ENCODE measurements around the gene LSM4. TPM values are rescaled to one million over a fixed set of nuclear protein-coding genes. Genes with fewer than 3 reads are reported as not detected.
A peak's percentile ranks its signal among the peaks of the same experiment; 100 is the strongest.
"Not testable (repeated sequence)": the region's sequence is repeated elsewhere in the genome, so short reads cannot be mapped to it uniquely, and the experiment has no call there.

Gene LSM4
- total RNA-seq, 1 donor from 2014 or later: 198 TPM

GRCh38 chr19:18350490-18350889, 27.6 kb upstream of the LSM4 start:
- no peaks in the 10 kb centered on the region for H3K9me3 Mint-ChIP-seq
- H3K4me3 Mint-ChIP-seq (ENCODE audit: low read depth): no peak overlapping the region
- H3K4me1 Mint-ChIP-seq (ENCODE audit: low read depth): no peaks in the 10 kb centered on the region
- H3K27ac Mint-ChIP-seq: no peak overlapping the region
- intact Hi-C loops (cut with micrococcal nuclease): no loop called here
- DNase-seq (ENCODE audit: low spot score): no peak
- H3K27me3 Mint-ChIP-seq (ENCODE audit: low read depth): no peaks in the 10 kb centered on the region
- H3K36me3 Mint-ChIP-seq (ENCODE audit: low read depth): peaks cover 23% of the 10 kb centered on the region

DNA sequence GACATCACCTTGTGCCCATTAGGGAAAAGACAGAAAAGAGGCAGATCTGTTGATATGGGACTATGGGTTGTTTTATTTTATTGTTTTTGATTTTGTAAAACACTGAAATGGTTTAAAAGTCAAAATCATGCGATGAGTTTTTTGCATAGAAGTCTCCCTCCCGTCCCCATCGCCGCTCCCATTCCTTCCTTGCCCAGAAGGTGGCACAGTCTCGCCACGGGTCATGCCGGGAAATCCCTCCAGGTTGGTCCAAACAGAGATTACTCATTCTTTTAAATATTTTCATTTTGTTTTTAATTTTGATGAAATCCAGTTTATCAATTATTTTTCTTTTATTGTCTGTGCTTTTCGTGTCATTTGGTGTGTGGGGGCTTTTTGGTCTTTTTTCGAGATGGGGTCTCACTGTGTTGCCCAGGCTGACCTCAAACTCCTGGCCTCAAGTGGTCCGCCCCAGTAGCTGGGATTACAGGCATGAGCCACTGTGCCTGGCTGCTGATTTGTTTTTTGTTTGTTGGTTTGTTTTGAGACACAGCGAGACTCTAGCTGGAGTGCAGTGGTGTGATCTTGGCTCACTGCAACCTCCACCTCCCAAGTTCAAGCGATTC, 26.8 kb upstream of the LSM4 start:
- Mint-ChIP-seq H3K36me3 (ENCODE audit: low read depth) (peaks cover 28% of the 10 kb centered on the region), H3K4me1 (ENCODE audit: low read depth) (no peaks in the 10 kb centered on the region)
- intact Hi-C loops (cut with micrococcal nuclease): loop anchor here (5.0 kb wide), 1 partner anchor 63 kb away; no protein-coding TSS in a partner anchor

GRCh38 chr19:18348818-18349339, 26.0 kb upstream of the LSM4 start:
- H3K27me3 Mint-ChIP-seq (ENCODE audit: low read depth); H3K4me1 Mint-ChIP-seq (ENCODE audit: low read depth); H3K27ac Mint-ChIP-seq; H3K9me3 Mint-ChIP-seq; DNase-seq (ENCODE audit: low spot score); H3K4me3 Mint-ChIP-seq (ENCODE audit: low read depth): not testable (repeated sequence)
- intact Hi-C loops (cut with micrococcal nuclease): loop anchor here (5.0 kb wide), 1 partner anchor 63 kb away; no protein-coding TSS in a partner anchor
- H3K36me3 Mint-ChIP-seq (ENCODE audit: low read depth): peaks cover 33% of the 10 kb centered on the region

More for the DNA sequence above, 26.8 kb upstream of the LSM4 start:
- Mint-ChIP-seq H3K27me3 (ENCODE audit: low read depth) (no peaks in the 10 kb centered on the region), H3K4me3 (ENCODE audit: low read depth) (no peak overlapping the region), H3K9me3 (no peaks in the 10 kb centered on the region), H3K27ac (no peak overlapping the region)
- no peak for DNase-seq (ENCODE audit: low spot score)

DNA sequence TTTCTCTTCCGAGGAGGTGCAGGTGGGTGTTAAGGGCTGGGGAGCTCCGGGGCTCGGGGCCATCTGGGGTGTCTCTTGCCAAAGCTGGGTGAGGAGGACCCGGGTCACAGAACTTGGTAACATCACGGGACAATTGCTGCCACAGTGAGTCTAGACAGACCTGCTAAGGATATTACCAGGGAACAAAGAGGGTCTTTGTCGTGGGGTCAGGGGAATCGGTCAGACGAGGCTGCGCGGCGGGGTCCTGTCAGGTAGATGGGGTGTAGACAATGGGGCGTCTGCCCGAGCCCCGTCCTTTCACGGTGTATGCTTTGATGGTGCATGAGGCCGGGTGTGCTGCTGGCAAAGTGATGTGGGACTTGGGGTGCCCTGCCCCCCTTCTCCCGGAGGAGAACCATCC, 25.3 kb upstream of the LSM4 start:
- H3K27me3 Mint-ChIP-seq (ENCODE audit: low read depth): no peaks in the 10 kb centered on the region
- no peaks in the 10 kb centered on the region for H3K9me3 Mint-ChIP-seq
- DNase-seq (ENCODE audit: low spot score): no peak
- intact Hi-C loops (cut with micrococcal nuclease): loop anchor here (5.0 kb wide), 1 partner anchor 64 kb away; no protein-coding TSS in a partner anchor
- H3K36me3 Mint-ChIP-seq (ENCODE audit: low read depth): peaks cover 31% of the 10 kb centered on the region
- no peaks in the 10 kb centered on the region for H3K4me1 Mint-ChIP-seq (ENCODE audit: low read depth)
- H3K27ac Mint-ChIP-seq: no peak overlapping the region
- no peak overlapping the region for H3K4me3 Mint-ChIP-seq (ENCODE audit: low read depth)

GRCh38 chr19:18346091-18346490, 23.2 kb upstream of the LSM4 start:
- Mint-ChIP-seq H3K27ac (no peak overlapping the region), H3K36me3 (ENCODE audit: low read depth) (peaks cover 31% of the 10 kb centered on the region), H3K4me3 (ENCODE audit: low read depth) (no peak overlapping the region), H3K4me1 (ENCODE audit: low read depth) (peaks cover 3% of the 10 kb centered on the region), H3K9me3 (no peaks in the 10 kb centered on the region), H3K27me3 (ENCODE audit: low read depth) (no peaks in the 10 kb centered on the region)
- intact Hi-C loops (cut with micrococcal nuclease): loop anchor here (5.0 kb wide), 1 partner anchor 66 kb away; no protein-coding TSS in a partner anchor
- no peak for DNase-seq (ENCODE audit: low spot score)

- H3K27ac Mint-ChIP-seq: no peak overlapping the region
- peaks cover 28% of the 10 kb centered on the region for H3K36me3 Mint-ChIP-seq (ENCODE audit: low read depth)
- intact Hi-C loops (cut with micrococcal nuclease): loop anchor here (5.0 kb wide), 1 partner anchor 67 kb away; no protein-coding TSS in a partner anchor
- no peak for DNase-seq (ENCODE audit: low spot score)
- no peak overlapping the region for H3K4me3 Mint-ChIP-seq (ENCODE audit: low read depth)
- peaks cover 3% of the 10 kb centered on the region for H3K4me1 Mint-ChIP-seq (ENCODE audit: low read depth)
- H3K9me3 Mint-ChIP-seq: no peaks in the 10 kb centered on the region
- H3K27me3 Mint-ChIP-seq (ENCODE audit: low read depth): no peaks in the 10 kb centered on the region
Observed at GRCh38 chr19:18345296-18345695, 22.4 kb upstream of the LSM4 start.

- Mint-ChIP-seq H3K4me3 (ENCODE audit: low read depth) (no peak overlapping the region), H3K9me3 (no peaks in the 10 kb centered on the region), H3K36me3 (ENCODE audit: low read depth) (peaks cover 22% of the 10 kb centered on the region), H3K27me3 (ENCODE audit: low read depth) (no peaks in the 10 kb centered on the region), H3K4me1 (ENCODE audit: low read depth) (peaks cover 5% of the 10 kb centered on the region), H3K27ac (no peak overlapping the region)
- intact Hi-C loops (cut with micrococcal nuclease): no loop called here
- DNase-seq (ENCODE audit: low spot score): no peak
Observed at GRCh38 chr19:18344582-18344950, 21.7 kb upstream of the LSM4 start.

- no peak overlapping the region for H3K27ac Mint-ChIP-seq
- H3K27me3 Mint-ChIP-seq (ENCODE audit: low read depth): no peaks in the 10 kb centered on the region
- H3K36me3 Mint-ChIP-seq (ENCODE audit: low read depth): peaks cover 19% of the 10 kb centered on the region
- DNase-seq (ENCODE audit: low spot score): no peak
- H3K4me3 Mint-ChIP-seq (ENCODE audit: low read depth): peak overlapping the region; percentile 33
- intact Hi-C loops (cut with micrococcal nuclease): no loop called here
- peaks cover 6% of the 10 kb centered on the region for H3K4me1 Mint-ChIP-seq (ENCODE audit: low read depth)
- no peaks in the 10 kb centered on the region for H3K9me3 Mint-ChIP-seq
Observed at GRCh38 chr19:18342090-18342632, 19.3 kb upstream of the LSM4 start.

DNA sequence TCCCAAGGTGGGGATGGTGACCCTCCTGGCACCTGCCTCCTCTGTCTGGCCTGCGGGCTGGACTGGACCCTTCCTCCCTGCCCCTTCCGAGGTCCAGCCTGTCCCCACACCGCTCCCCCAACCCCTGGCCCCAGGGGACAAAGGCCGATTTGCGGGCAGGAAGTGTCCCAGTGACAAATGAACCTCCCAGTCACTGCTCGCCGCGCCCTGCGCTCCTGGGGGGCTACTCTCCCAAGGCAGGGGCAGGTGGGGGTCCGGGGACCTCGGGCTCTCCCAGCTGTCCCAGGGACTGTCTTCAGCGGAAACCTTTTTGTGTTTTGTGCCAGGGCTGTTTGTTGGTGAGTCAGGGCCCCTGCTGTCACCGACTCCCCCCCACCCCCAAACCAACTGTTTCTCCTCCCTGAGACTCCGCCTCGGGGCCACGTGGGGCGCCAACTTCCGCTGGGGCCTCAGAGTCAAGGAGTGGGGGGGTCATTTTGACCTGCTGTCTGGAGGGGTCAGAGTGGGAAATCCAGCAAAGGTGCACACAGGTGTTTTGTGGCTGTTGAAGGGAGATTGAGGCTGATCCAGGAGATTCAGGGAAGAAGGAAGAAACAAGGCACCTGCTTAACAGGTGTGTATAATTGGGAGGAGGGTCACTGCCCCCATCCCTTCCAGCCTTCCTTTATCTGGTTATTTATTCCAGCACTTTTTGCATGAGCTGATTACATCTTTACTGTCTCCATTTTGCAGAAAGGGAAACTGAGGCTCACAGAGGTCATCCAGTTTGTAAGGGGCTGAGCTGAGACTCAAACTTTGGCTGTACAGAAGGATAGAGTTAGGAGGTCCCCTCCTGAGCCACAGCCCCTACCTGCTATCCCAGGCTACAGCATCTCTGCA, 18.4 kb upstream of the LSM4 start:
- peaks cover 6% of the 10 kb centered on the region for H3K4me1 Mint-ChIP-seq (ENCODE audit: low read depth)
- DNase-seq (ENCODE audit: low spot score): peak; percentile 40
- no peaks in the 10 kb centered on the region for H3K9me3 Mint-ChIP-seq
- intact Hi-C loops (cut with micrococcal nuclease): loop anchor here (2.0 kb wide), 1 partner anchor 36 kb away; no protein-coding TSS in a partner anchor
- H3K36me3 Mint-ChIP-seq (ENCODE audit: low read depth): peaks cover 17% of the 10 kb centered on the region
- no peaks in the 10 kb centered on the region for H3K27me3 Mint-ChIP-seq (ENCODE audit: low read depth)
- peak overlapping the region; percentile 86 for H3K4me3 Mint-ChIP-seq (ENCODE audit: low read depth)
- peak overlapping the region; percentile 89 for H3K27ac Mint-ChIP-seq

DNA sequence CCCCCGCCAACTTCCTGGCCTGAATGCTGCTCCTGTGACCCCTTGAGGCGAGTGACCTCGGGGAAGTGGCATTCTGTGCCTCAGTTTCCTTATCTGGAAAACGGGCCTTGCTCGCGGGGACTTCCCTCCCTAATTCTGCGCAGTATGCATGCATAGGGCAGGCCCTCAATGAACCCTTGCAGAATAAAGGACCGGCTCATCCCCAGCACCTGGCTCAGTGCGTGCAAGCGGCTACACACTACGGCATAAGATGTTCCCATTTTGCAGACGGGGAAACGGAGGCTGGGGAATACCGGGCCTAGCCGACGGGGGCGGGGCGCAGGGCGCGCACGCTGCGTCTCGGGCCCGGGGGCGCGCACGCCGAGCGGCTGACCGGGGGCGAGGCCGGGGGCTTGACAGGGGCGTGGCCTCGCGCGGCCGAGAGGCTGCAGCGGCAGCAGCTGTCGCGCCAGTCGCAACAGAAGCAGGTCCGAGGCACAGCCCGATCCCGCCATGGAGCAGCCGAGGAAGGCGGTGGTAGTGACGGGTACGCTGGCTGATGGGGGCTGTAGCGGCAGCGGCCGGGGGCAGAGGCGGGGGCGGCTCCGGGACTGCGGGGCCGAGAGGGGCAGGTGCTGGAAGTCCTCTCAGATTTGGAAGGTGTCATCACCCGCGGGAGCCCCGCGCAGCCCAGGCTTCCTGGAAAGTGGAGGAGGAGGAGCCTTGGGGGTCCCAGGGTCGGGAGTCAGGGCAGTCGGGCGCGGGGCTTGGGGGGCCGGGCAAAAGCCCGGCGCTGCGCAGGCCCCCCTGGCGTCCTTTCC, 17.5 kb upstream of the LSM4 start, which contains the start of gene PGPEP1:
Gene PGPEP1, plus strand, starts transcription at position 409 of the 800 bp plus-strand sequence. Its CDS starts 84 bp downstream, at position 493.
- Mint-ChIP-seq H3K36me3 (ENCODE audit: low read depth) (peaks cover 13% of the 10 kb centered on the region), H3K27ac (peak within 1 kb of the TSS; percentile 89), H3K9me3 (no peaks in the 10 kb centered on the region), H3K4me3 (ENCODE audit: low read depth) (peak within 1 kb of the TSS; percentile 86), H3K27me3 (ENCODE audit: low read depth) (no peaks in the 10 kb centered on the region), H3K4me1 (ENCODE audit: low read depth) (peaks cover 6% of the 10 kb centered on the region)
- peak; percentile 50 for DNase-seq (ENCODE audit: low spot score)
- intact Hi-C loops (cut with micrococcal nuclease): loop anchor here (2.0 kb wide), 1 partner anchor 36 kb away; no protein-coding TSS in a partner anchor

GRCh38 chr19:18339723-18340122, 16.8 kb upstream of the LSM4 start:
- Mint-ChIP-seq H3K36me3 (ENCODE audit: low read depth) (peaks cover 8% of the 10 kb centered on the region), H3K4me1 (ENCODE audit: low read depth) (peaks cover 6% of the 10 kb centered on the region), H3K27me3 (ENCODE audit: low read depth) (no peaks in the 10 kb centered on the region), H3K27ac (peak overlapping the region; percentile 59), H3K9me3 (no peaks in the 10 kb centered on the region), H3K4me3 (ENCODE audit: low read depth) (peak overlapping the region; percentile 86)
- DNase-seq (ENCODE audit: low spot score): no peak
- intact Hi-C loops (cut with micrococcal nuclease): loop anchor here (2.0 kb wide), 1 partner anchor 35 kb away; no protein-coding TSS in a partner anchor

DNA sequence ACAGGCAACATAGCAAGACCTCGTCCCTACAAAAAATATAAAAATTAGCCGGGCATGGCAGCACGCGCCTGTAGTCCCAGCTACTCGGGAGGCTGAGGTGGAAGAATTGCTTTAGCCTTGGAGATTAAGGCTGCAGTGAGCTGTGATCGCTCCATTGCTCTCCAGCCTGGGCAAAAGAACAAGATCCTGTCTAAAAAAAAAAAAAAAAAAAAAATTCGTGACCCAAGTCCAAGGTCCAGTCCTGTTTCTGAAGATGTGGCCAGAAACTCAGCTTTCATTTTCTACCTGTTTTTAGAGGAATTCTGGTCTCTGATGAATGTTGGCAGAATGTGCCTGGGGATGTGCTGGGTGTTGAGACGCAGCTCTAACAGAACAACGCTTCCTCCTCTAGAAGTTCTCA, 15.7 kb upstream of the LSM4 start:
- H3K27me3 Mint-ChIP-seq (ENCODE audit: low read depth): no peaks in the 10 kb centered on the region
- no peak for DNase-seq (ENCODE audit: low spot score)
- no peaks in the 10 kb centered on the region for H3K9me3 Mint-ChIP-seq
- intact Hi-C loops (cut with micrococcal nuclease): no loop called here
- H3K4me1 Mint-ChIP-seq (ENCODE audit: low read depth): peaks cover 6% of the 10 kb centered on the region
- H3K4me3 Mint-ChIP-seq (ENCODE audit: low read depth): peak overlapping the region; percentile 64
- no peaks in the 10 kb centered on the region for H3K36me3 Mint-ChIP-seq (ENCODE audit: low read depth)
- H3K27ac Mint-ChIP-seq: no peak overlapping the region

Measured in activated T-helper 2 cell treated with anti-CD3 and anti-CD28 coated beads, Interferon-gamma antibody, Interleukin-2, Interleukin-4, amounts not matched to agents 10 μg/mL and 5 μg/mL and 100 μg/mL, durations not matched to agents 14 hours and 24 hours and 36 hours (primary cell).